ENCODE results near the gene KCTD4.

The KCTD4 gene

GRCh38 chr13:45229172-45229571 is 28.3 kb upstream of the KCTD4 start:
- Histone ChIP-seq H3K36me3 (replicated peaks; ENCODE audit: insufficient read depth, low read length) (no peaks in the 10 kb centered on the region), H3K4me2 (ENCODE audit: low read depth, low read length) (no peak overlapping the region), H3K9me2 (replicated peaks; ENCODE audit: insufficient read depth, low read length) (no peaks in the 10 kb centered on the region), H3K4me3 (ENCODE audit: low read length) (no peak overlapping the region), H3F3A (ENCODE audit: insufficient read depth, low read length) (no peaks in the 10 kb centered on the region), H3K9ac (ENCODE audit: low read length) (no peak overlapping the region), H3K79me2 (ENCODE audit: low read length) (no peaks in the 10 kb centered on the region), H4K20me1 (ENCODE audit: insufficient read depth, low read length) (no peaks in the 10 kb centered on the region), H3K27me3 (replicated peaks; ENCODE audit: insufficient read depth, low read length) (no peaks in the 10 kb centered on the region), H2AFZ (ENCODE audit: low read length) (no peak overlapping the region), H3K9me3 (replicated peaks; ENCODE audit: insufficient read depth, low read length) (no peaks in the 10 kb centered on the region), H3K4me1 (ENCODE audit: low read length) (no peaks in the 10 kb centered on the region), H3K27ac (ENCODE audit: low read length) (no peak overlapping the region)
- no peak for TF ChIP-seq EZH2phosphoT487 (IDR thresholded peaks at IDR 0.05; ENCODE audit: low read length)
- TF ChIP-seq CTCF (IDR thresholded peaks at IDR 0.05; ENCODE audit: low read length), result no peak
- TF ChIP-seq EZH2 (optimal IDR thresholded peaks at IDR 0.05; ENCODE audit: low read depth, low read length), result no peak
- DNase-seq, result no peak

DNA sequence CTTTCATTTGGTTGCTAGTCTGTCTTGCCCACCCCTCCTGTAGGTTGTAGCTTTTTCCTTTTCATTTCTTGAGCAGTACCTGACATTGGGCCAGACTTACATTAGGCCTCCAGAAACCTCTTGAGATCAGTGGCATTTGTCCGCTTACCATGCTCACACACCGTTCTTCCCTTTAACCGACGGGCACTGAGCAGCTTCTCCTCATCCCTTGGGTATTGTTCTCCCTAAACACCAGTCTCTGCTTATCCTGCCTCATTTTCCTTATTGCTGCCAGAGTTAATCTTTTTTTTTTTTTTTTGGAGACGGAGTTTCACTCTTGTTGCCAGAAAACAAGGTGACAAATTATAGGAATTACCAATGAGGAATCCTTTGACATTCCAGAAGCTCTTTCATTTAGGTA is 27.2 kb upstream of the KCTD4 start:
- H3K9me3 ChIP-seq (replicated peaks; ENCODE audit: insufficient read depth, low read length), result no peaks in the 10 kb centered on the region
- no peak for DNase-seq
- H3K9me2 ChIP-seq (replicated peaks; ENCODE audit: insufficient read depth, low read length), result no peaks in the 10 kb centered on the region
- no peak overlapping the region for H3K4me2 ChIP-seq (ENCODE audit: low read depth, low read length)
- no peaks in the 10 kb centered on the region for H4K20me1 ChIP-seq (ENCODE audit: insufficient read depth, low read length)
- H3K9ac ChIP-seq (ENCODE audit: low read length), result no peak overlapping the region
- H3F3A ChIP-seq (ENCODE audit: insufficient read depth, low read length), result no peaks in the 10 kb centered on the region
- TF ChIP-seq EZH2phosphoT487 (IDR thresholded peaks at IDR 0.05; ENCODE audit: low read length) (no peak), EZH2 (optimal IDR thresholded peaks at IDR 0.05; ENCODE audit: low read depth, low read length) (no peak), CTCF (IDR thresholded peaks at IDR 0.05; ENCODE audit: low read length) (no peak)
- no peaks in the 10 kb centered on the region for H3K36me3 ChIP-seq (replicated peaks; ENCODE audit: insufficient read depth, low read length)
- no peaks in the 10 kb centered on the region for H3K4me1 ChIP-seq (ENCODE audit: low read length)
- no peaks in the 10 kb centered on the region for H3K27me3 ChIP-seq (replicated peaks; ENCODE audit: insufficient read depth, low read length)
- H3K27ac ChIP-seq (ENCODE audit: low read length), result no peak overlapping the region
- H3K4me3 ChIP-seq (ENCODE audit: low read length), result no peak overlapping the region
- H2AFZ ChIP-seq (ENCODE audit: low read length), result no peak overlapping the region
- H3K79me2 ChIP-seq (ENCODE audit: low read length), result no peaks in the 10 kb centered on the region

DNA sequence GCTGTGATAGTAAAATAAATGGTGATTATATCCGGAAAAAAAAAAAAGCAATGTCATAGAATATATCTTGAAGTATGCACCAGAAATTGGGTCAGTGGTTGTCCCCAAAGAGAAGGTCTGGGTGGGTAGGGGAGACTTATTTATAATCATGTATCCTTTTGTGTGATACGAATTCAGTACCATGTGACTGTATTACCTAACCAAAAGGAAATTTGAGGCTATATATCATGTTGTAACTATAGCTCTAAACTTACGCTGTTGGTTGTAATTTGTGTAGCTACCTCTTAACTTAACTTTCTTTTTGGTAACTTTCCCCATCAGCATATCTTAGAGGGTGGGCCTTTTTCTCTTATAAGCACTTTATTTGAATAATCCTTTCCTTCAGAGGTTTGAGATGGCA is 25.2 kb upstream of the KCTD4 start:
- Histone ChIP-seq H3K27ac (ENCODE audit: low read length) (no peak overlapping the region), H3K4me2 (ENCODE audit: low read depth, low read length) (no peak overlapping the region), H3K9me3 (replicated peaks; ENCODE audit: insufficient read depth, low read length) (no peaks in the 10 kb centered on the region), H3K9ac (ENCODE audit: low read length) (no peak overlapping the region), H3K4me3 (ENCODE audit: low read length) (no peak overlapping the region), H4K20me1 (ENCODE audit: insufficient read depth, low read length) (no peaks in the 10 kb centered on the region), H3K4me1 (ENCODE audit: low read length) (no peaks in the 10 kb centered on the region), H2AFZ (ENCODE audit: low read length) (no peak overlapping the region), H3K79me2 (ENCODE audit: low read length) (no peaks in the 10 kb centered on the region), H3F3A (ENCODE audit: insufficient read depth, low read length) (no peaks in the 10 kb centered on the region), H3K27me3 (replicated peaks; ENCODE audit: insufficient read depth, low read length) (no peaks in the 10 kb centered on the region), H3K9me2 (replicated peaks; ENCODE audit: insufficient read depth, low read length) (no peaks in the 10 kb centered on the region), H3K36me3 (replicated peaks; ENCODE audit: insufficient read depth, low read length) (no peaks in the 10 kb centered on the region)
- no peak for TF ChIP-seq EZH2phosphoT487 (IDR thresholded peaks at IDR 0.05; ENCODE audit: low read length)
- no peak for TF ChIP-seq CTCF (IDR thresholded peaks at IDR 0.05; ENCODE audit: low read length)
- no peak for TF ChIP-seq EZH2 (optimal IDR thresholded peaks at IDR 0.05; ENCODE audit: low read depth, low read length)
- no peak for DNase-seq

Data from MM.1S (cell line).